ENCODE data around the gene M6PR.
"Not testable (repeated sequence)": the region's sequence is repeated elsewhere in the genome, so short reads cannot be mapped to it uniquely, and the experiment has no call there.

Gene M6PR

DNA sequence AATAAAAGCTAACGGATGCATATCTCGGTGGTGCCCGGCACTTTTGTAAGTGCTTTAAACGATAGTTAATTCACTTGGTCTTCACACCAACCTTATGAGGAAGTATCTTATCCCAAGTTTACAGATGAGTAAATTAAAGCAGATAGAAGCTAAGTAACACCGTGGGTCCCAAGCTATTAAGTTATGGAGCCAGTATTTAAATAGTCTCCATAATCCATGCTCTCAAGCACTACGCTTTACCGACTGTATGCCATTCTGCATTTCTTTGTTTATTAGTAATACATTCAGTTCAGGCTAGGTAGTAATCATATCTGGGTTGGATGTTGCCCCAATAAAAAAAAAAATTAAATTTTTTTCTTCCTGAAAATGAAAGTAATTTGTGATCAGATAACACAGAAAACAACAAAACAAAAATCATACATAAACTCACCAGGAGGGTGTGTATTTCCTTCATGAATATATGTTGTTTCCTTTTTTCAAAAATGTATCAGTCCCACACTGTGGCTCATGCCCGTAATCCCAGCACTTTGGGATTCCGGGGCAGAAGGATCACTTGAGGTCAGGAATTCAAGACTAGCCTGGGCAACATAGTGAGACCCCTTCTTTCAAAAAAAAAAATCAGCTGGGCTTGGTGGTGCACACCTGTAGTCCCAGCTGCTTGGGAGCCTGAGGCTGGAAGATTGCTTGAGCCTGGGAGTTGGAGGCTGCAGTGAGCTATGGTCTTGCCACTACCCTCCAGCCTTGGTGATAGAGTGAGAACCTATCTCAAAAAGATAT lies 1.4 kb upstream of the M6PR start:
- DNase-seq (ENCODE audit: low read depth), result no peak

GRCh38 chr12:8950221-8950527 lies 729 bp upstream of the M6PR start:
- DNase-seq (ENCODE audit: low read depth), result no peak

- DNase-seq (ENCODE audit: low read depth), result no peak
Measured at GRCh38 chr12:8948701-8949341, 624 bp downstream of the M6PR start.

DNA sequence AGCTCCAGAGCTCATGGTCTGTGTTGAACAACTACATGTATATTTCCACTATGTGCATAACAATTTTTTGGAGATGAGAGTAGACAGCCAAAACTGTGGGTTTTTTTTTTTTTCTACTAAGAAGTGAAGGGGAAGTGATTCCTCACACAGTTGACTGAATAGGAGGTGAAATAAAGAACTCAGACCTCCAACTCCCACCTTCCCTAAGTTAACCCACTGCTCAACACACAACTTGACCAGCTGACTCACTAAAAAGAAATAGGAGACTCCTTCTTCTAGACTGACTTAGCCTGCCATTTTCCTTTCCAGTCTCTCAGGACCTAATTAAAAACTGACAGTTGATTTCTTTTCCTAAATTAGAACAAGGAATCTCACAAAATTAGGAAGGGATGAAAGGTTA lies 1.7 kb downstream of the M6PR start:
- no peak for DNase-seq (ENCODE audit: low read depth)

- DNase-seq (ENCODE audit: low read depth), result no peak
Measured at GRCh38 chr12:8946733-8947132, 2.7 kb downstream of the M6PR start.

- DNase-seq (ENCODE audit: low read depth), result no peak
Measured at GRCh38 chr12:8943565-8944186, 5.8 kb downstream of the M6PR start.

DNA sequence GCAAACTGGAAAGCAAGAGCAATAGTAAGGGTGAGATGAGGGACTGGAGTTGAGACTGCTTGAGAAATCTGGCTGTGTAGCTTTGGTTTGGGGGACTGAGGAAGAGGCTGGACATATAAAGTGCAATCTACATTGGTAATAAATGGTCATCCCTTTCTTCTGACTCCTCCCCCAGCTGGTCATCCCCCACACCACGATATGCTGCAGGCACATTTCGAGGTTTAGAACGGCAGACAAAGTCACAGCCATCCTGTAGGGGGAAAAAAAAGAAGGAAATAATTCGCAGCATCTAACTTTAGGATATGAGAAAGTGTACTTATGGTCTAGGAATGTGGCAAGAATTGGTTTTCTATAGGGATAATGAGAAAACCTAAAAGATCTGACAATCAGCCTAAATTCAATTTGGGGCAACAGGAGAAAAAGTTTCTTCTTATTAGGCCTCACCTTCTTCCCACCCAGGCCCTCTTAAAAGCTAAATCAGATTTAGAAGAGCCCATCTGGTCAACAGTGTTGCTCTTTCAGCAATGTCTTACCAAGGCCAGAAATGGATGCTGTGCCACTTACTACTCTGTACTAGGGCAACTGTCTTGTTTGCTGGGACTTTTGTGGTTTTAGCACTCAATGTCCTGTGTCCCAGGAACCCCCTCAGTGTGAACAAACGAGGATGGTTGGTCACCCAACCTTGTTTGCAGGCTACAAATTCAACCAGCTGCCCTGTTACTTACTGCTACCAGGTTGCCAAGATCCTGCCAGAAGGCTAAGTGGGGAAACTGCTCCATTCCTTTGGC lies 7.6 kb downstream of the M6PR start:
- DNase-seq (ENCODE audit: low read depth), result no peak

- not testable (repeated sequence) for DNase-seq (ENCODE audit: low read depth)
Measured at GRCh38 chr12:8937842-8938442, 11.5 kb downstream of the M6PR start.

GRCh38 chr12:8936735-8937134 lies 12.7 kb downstream of the M6PR start:
- no peak for DNase-seq (ENCODE audit: low read depth)

DNA sequence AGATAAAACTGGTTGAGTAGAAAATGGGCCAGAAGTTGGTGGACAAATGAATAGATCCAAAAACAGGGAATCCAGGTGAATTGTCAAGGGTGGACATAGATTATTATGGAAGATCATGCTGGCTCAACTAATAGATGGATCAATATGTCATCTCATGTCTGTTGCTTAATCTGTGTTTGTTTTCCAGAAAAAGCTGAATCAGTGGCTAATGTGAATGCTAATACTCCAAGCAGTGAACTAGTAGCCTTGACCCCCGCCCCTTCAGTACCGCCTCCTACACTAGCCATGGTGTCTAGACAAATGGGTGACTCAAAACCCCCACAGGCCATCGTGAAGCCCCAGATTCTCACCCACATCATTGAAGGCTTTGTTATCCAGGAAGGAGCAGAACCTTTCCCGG lies 15.4 kb downstream of the M6PR start:
- not testable (repeated sequence) for DNase-seq (ENCODE audit: low read depth)

GRCh38 chr12:8932464-8932863 lies 17.0 kb downstream of the M6PR start:
- not testable (repeated sequence) for DNase-seq (ENCODE audit: low read depth)

DNA sequence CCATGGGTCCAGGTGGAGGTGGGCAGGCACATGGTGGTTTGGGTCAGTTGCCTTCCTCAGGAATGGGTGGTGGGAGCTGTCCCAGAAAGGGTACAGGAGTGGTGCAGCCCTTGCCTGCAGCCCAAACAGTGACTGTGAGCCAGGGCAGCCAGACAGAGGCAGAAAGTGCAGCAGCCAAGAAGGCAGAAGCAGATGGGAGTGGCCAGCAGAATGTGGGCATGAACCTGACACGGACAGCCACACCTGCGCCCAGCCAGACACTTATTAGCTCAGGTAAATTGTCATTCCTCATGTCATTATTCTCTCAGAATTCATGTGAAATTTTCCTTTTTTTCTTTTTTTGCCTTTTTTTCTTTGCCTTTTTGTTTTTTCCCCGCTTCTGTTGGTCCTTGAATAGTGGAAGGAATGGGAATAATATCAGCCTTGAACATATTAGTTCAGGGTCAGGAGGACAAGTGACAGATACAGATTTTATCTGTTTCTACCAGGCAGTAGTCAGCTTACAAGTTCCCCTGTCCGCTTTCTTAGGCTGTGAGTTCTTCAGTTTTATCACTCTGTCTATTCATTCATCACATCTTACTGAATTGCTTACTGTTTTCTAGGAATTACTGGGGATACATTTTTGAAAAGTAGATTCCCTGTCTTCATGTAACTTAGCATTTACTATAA lies 18.7 kb downstream of the M6PR start:
- not testable (repeated sequence) for DNase-seq (ENCODE audit: low read depth)

- no peak for DNase-seq (ENCODE audit: low read depth)
Measured at GRCh38 chr12:8922544-8922943, 26.9 kb downstream of the M6PR start.

- DNase-seq (ENCODE audit: low read depth), result not testable (repeated sequence)
Measured at GRCh38 chr12:8919643-8920042, 29.8 kb downstream of the M6PR start.

DNA sequence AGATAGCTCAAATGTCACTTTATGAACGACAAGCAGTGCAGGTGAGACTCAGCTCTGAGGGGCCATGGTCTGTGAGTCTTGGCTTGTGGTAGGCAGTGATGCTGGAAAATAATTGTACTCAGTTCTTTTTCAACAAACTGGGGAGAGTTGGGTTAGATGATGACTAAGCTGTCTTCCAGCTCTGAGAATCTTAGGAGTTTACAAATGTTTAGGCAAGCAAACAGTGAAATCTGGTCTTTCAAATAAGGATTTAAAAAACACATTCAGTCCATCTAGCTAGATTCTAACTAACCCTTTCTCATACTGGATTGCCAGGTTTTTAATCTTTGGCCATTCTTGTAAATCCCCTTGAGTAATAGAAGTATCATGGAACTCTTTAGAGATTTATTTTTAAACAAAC lies 31.7 kb downstream of the M6PR start:
- no peak for DNase-seq (ENCODE audit: low read depth)

- DNase-seq (ENCODE audit: low read depth), result no peak
Measured at GRCh38 chr12:8917031-8917430, 32.4 kb downstream of the M6PR start.

GRCh38 chr12:8916154-8916553 lies 33.3 kb downstream of the M6PR start:
- DNase-seq (ENCODE audit: low read depth), result no peak

- peak; percentile 28 for DNase-seq (ENCODE audit: low read depth)
Measured at GRCh38 chr12:8914716-8915526, 34.5 kb downstream of the M6PR start.

DNA sequence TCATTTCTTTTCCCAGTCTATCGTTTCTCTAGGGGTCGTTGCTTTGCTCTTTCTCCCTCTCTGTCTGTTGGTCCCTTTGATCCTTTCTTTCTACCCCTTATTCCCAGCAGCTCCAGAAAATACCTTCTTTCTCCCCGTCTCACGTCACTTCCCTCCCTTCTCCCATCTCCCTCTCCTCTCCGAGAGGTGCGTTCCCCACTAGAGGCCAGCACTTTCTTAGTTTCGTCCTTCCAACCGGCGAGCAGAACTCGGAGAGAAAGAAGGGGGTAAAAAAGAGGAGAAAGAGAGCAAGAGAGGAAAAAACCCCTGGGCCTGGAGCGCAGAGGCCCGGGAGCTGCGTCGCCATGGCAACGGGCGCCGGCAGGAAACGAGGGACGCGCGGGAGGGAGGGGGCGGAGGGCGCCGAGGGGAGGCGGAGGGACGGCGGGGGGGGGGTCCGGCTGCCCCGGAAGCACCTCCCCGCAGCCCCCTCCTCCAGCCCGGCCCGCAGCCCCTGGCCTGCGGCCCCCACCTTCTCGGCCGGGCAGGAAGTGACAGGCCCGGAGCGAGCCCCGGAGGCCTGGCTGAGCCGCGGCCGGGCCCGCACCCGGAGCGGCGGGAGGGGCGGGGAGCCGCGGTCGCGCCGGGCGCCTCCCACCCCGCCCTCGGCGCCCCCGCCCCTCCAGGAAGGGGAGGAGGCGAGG lies 35.3 kb downstream of the M6PR start, which contains the start of gene PHC1:
Gene PHC1, plus strand, starts transcription at position 477 of the 683 bp plus-strand sequence. CDS start 3,169 bp downstream, outside the sequence.
- DNase-seq (ENCODE audit: low read depth), result peak; percentile 76

DNA sequence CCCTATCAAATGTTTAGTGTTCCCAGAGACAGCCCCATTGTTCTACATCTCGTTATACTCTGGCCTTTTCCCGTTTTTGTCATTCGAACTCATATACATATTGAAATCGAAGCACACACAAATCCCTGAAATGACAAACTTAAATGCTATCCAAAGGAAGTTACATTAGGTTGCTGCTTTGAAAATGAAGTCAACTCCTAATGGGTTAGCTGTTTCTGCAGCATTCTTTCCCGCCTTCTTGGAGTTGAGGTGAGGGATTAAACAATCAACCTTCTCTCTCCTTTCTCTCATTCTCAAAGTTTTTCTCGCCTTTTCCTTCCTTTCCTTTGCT lies 35.8 kb downstream of the M6PR start:
- DNase-seq (ENCODE audit: low read depth), result no peak
